Panc1 (cell line): ENCODE results near the gene GALNT10.

Source experiments
- CTCF ChIP-seq: fragments of 450-650 bp; IDR thresholded peaks from 2 replicates; pipeline ENCODE4 v1.5.1; 2017; ENCODE audit warnings: mild to moderate bottlenecking
- POLR2AphosphoS5 ChIP-seq: IDR thresholded peaks from 2 replicates; pipeline ENCODE4 v1.6.1; 2012; ENCODE audit warnings: mild to moderate bottlenecking, low read depth, low read length, moderate library complexity
- REST ChIP-seq, 2 experiments: IDR thresholded peaks; 2 replicates each; pipeline ENCODE4 v1.6.1; 2011 to 2012; ENCODE audit warnings: low read depth in 2 of 2, control low read depth in 1 of 2, low read length in 1 of 2, mild to moderate bottlenecking in 1 of 2, moderate library complexity in 1 of 2; ENCODE audit not compliant: insufficient read depth in 1 of 2
- SIN3A ChIP-seq: IDR thresholded peaks from 2 replicates; pipeline ENCODE4 v1.6.1; 2012; ENCODE audit warnings: low read depth, mild to moderate bottlenecking, low read length, moderate library complexity, borderline replicate concordance; ENCODE audit not compliant: insufficient read depth
- TCF7L2 ChIP-seq: IDR thresholded peaks from 2 replicates; pipeline ENCODE4 v1.6.1; 2011; ENCODE audit warnings: mild to moderate bottlenecking, low read depth, low read length, inconsistent platforms

GRCh38 chr5:154384480-154385235 lies 194.1 kb downstream of the GALNT10 start:
- no peak for TF ChIP-seq CTCF
- TF ChIP-seq POLR2AphosphoS5: no peak
- no peak for TF ChIP-seq TCF7L2
- TF ChIP-seq REST (IDR thresholded peaks at IDR 0.05; ENCODE audit: insufficient read depth in 1 of 2, low read depth in 2 of 2, low read length in 1 of 2): no peak
- TF ChIP-seq SIN3A: no peak
